Thyroid gland (tissue), 4 donors: Measurements from ENCODE around the gene HCK. TPM values are rescaled to one million over a fixed set of nuclear protein-coding genes. Genes with fewer than 3 reads are reported as not detected.

Experiments used
- DNase-seq, 2 donors: peaks; one replicate each; pipeline ENCODE4 v3.0.0-alpha.2; 2019
- H3K27ac ChIP-seq, 3 donors: fragments of 200-600 bp; sonication (generic); 1 replicate in 2 of 3; 2 replicates in 1 of 3; pipeline ENCODE4 v1.5.1; 2016 to 2019; ENCODE audit warnings: mild to moderate bottlenecking in 1 of 3, moderate library complexity in 1 of 3
- H3K27me3 ChIP-seq: fragments of 200-600 bp; sonication (generic); one replicate; pipeline ENCODE4 v1.5.1; 2019
- H3K36me3 ChIP-seq, 2 donors: fragments of 200-600 bp; sonication (generic); one replicate each; pipeline ENCODE4 v1.5.1; 2016 to 2019
- H3K4me1 ChIP-seq, 2 donors: fragments of 200-600 bp; sonication (generic); one replicate each; pipeline ENCODE4 v1.5.1; 2017 to 2019
- H3K4me3 ChIP-seq, 3 donors: fragments of 200-600 bp; sonication (generic); replicated peaks in 1 of 3; 1 replicate in 2 of 3; 2 replicates in 1 of 3; pipeline ENCODE4 v1.5.1; 2016; ENCODE audit warnings: mild to moderate bottlenecking in 1 of 3
- H3K9me3 ChIP-seq: fragments of 200-600 bp; sonication (generic); one replicate; pipeline ENCODE4 v1.5.1; 2017
- POLR2A ChIP-seq, 2 donors: fragments of 450-650 bp; IDR thresholded peaks; one replicate each; pipeline ENCODE4 v1.6.1; 2017; ENCODE audit warnings: antibody characterized with exemption in 2 of 2, mild to moderate bottlenecking in 2 of 2, moderate library complexity in 1 of 2
- WGBS, 2 donors: methylation state at CpG; one replicate each; pipeline ENCODE4 v1.1.5; 2017; 5-methylcytosine and 5-hydroxymethylcytosine counted together
- intact Hi-C: fragments of 100-400 bp; cut with DNase I; formaldehyde crosslinking; loops from one replicate; pipeline ENCODE4 v1.15.1; 2023
- total RNA-seq, 4 donors: library from RNA; depleted of rRNA; stranded (reverse); fragments of >200 nt; gene quantifications; one replicate each; pipeline ENCODE4 v1.2.3, GENCODE V29; 2016
- TF ChIP-seq, protein P1 (sequence below), 6 experiments: fragments of 200-600 bp in 3 of 6; fragments of 450-650 bp in 3 of 6; sonication (generic) in 3 of 6; IDR thresholded peaks; one replicate each; pipeline ENCODE4 v1.5.1; 2016 to 2019; ENCODE audit warnings: antibody characterized with exemption in 6 of 6, mild to moderate bottlenecking in 2 of 6, inconsistent platforms in 1 of 6, moderate library complexity in 1 of 6

HCK gene
- total RNA-seq, 4 donors from 2014 or later = 3.1 to 5.9 (median 4.8) TPM

DNA sequence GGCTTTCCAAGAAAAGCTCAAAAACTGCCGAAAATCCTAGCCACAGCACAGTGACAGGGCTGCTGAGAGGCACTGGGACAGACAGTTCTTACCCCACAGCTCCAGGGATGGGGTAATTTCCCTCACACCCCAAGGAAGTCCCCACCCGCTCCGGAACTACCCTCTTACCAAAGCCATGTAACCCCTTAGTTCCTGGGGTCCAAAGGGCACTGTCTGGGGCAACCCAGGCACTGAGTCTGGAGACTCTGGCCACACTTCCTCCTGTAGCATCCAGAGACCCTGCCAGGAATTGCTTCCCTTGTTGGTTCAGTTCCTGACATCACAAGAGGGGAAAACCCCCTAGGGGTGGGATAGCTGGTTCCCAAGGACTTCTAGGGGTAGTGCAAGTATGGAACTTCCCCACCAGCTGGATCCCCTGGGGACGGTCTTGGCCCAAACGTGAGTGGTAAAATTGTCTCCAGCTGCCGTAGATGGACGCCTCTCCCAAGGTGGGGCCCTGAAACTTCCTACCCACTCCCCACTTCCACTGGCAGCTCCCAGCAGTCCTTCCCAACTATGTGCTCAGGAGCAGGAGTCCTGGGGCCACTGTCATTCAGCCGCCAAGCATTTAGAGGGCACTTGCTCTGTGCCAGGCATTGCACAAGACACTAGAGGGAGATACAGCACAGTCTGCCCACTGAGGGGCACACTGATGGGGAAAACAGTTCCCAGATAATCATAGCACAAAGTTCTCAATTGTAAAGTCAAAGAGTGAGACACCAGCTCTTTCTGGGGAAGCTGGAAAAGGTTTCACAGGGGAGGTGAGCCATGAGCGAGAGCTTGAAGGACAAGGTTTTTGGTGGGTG is 17.2 kb upstream of the HCK start:
- no peaks in the 10 kb centered on the region for H3K36me3 ChIP-seq
- H3K27ac ChIP-seq = no peak overlapping the region
- no peaks in the 10 kb centered on the region for H3K9me3 ChIP-seq
- DNase-seq = no peak
- TF ChIP-seq, protein P1, sequence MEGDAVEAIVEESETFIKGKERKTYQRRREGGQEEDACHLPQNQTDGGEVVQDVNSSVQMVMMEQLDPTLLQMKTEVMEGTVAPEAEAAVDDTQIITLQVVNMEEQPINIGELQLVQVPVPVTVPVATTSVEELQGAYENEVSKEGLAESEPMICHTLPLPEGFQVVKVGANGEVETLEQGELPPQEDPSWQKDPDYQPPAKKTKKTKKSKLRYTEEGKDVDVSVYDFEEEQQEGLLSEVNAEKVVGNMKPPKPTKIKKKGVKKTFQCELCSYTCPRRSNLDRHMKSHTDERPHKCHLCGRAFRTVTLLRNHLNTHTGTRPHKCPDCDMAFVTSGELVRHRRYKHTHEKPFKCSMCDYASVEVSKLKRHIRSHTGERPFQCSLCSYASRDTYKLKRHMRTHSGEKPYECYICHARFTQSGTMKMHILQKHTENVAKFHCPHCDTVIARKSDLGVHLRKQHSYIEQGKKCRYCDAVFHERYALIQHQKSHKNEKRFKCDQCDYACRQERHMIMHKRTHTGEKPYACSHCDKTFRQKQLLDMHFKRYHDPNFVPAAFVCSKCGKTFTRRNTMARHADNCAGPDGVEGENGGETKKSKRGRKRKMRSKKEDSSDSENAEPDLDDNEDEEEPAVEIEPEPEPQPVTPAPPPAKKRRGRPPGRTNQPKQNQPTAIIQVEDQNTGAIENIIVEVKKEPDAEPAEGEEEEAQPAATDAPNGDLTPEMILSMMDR (IDR thresholded peaks at IDR 0.05) = no peak
- no peak for TF ChIP-seq POLR2A (IDR thresholded peaks at IDR 0.05)
- intact Hi-C loops = loop anchor here (10.0 kb wide), 1 partner anchor 210 kb away; no protein-coding TSS in a partner anchor
- peaks cover 5% of the 10 kb centered on the region in 2 donors for H3K4me1 ChIP-seq
- 52 to 63% methylated on average over 7 to 8 of the region's 9 CpGs for WGBS, 2 donors
- no peaks in the 10 kb centered on the region for H3K27me3 ChIP-seq
- H3K4me3 ChIP-seq = no peak overlapping the region

DNA sequence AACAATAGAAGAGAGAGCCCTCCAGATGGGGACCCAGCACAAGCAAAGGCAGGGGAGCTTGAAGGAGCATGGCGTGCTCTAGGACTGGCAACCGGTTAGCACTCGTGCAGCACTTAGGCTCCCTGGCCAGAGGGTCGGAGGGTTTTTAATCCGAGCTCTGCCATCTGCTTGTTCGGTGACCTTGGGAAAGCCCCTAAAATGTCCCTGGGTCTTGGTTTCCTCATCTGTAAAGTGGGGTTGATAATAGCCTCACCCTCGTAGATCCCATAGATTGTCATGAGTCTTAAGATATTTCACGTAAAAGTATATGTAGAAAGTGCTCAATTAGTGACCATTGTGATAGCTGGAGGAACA is 16.6 kb upstream of the HCK start:
- TF ChIP-seq, protein P1 (IDR thresholded peaks at IDR 0.05) = no peak
- no peak for TF ChIP-seq POLR2A (IDR thresholded peaks at IDR 0.05)
- intact Hi-C loops = loop anchor here (10.0 kb wide), 1 partner anchor 211 kb away; no protein-coding TSS in a partner anchor
- DNase-seq = no peak
- WGBS, 2 donors = 87 to 88% methylated on average over 8 of the region's 8 CpGs
- no peaks in the 10 kb centered on the region for H3K27me3 ChIP-seq
- H3K27ac ChIP-seq = no peak overlapping the region
- H3K4me3 ChIP-seq = no peak overlapping the region
- no peaks in the 10 kb centered on the region for H3K36me3 ChIP-seq
- H3K9me3 ChIP-seq = no peaks in the 10 kb centered on the region
- H3K4me1 ChIP-seq = peaks cover 5% of the 10 kb centered on the region in 2 donors

DNA sequence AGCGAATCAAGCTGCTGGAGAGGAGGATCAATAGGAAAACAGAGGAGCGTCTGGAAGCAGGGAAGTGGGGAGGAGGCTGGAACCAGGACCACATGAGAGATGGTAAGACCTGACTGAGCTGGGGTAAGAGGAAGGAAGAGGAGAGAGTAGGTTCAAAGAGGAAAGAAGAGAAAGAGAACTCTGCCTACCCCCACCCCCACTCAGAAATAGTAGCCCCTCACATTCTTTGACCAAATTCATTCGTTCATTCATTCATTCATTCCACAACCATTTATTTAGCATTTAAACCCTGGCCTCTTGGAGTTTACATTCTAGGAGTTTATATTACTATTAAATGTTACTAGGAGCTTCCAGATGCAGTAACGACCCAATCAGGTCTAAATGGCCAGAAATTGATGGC is 15.8 kb upstream of the HCK start:
- H3K27me3 ChIP-seq = no peaks in the 10 kb centered on the region
- no peak overlapping the region for H3K4me3 ChIP-seq
- no peak for DNase-seq
- 44 to 49% methylated on average over 4 of the region's 4 CpGs for WGBS, 2 donors
- H3K36me3 ChIP-seq = no peaks in the 10 kb centered on the region
- H3K4me1 ChIP-seq = peaks cover 1% of the 10 kb centered on the region in 2 donors
- no peak overlapping the region for H3K27ac ChIP-seq
- TF ChIP-seq POLR2A (IDR thresholded peaks at IDR 0.05) = no peak
- TF ChIP-seq, protein P1 (IDR thresholded peaks at IDR 0.05) = no peak
- H3K9me3 ChIP-seq = no peaks in the 10 kb centered on the region
- intact Hi-C loops = loop anchor here (10.0 kb wide), 1 partner anchor 211 kb away; no protein-coding TSS in a partner anchor

DNA sequence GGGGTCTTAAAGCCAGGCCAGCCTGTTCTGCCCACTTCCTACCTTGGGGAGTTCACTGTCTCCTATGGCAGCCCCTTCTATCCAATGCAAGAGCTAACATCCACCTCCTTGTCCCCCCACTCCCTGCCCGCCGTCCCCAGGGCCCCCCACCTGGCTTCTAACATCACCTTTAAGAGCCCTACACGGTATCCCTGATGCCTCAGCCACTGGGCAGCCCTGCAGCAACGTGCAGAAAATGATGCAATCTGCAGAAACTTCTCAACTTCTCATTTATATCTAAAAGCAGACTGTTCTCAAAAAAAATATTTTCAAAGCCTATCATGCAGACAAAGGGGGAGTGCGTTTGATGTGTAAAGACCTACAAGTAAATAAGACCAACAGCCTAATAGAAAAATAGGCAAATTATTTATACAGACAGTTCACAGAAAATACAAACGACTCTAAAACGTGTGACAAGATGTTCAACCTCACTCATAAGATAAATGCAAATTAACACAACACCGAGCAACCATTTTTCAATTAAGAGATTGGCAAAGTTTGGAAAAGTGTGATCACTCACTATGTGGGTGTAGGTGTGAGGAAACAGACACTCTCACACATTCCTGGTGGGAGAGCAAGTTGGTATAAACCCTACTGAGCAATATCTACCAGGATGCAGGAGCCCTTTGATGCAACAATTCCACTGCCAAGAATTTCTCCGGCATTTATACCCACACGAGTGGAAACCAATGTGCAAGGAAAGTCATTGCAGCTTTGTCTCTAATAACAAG is 15.1 kb upstream of the HCK start:
- H3K36me3 ChIP-seq = no peaks in the 10 kb centered on the region
- no peaks in the 10 kb centered on the region for H3K4me1 ChIP-seq
- H3K27ac ChIP-seq = no peak overlapping the region
- intact Hi-C loops = loop anchor here (10.0 kb wide), 1 partner anchor 212 kb away; no protein-coding TSS in a partner anchor
- H3K9me3 ChIP-seq = no peaks in the 10 kb centered on the region
- DNase-seq = no peak
- H3K4me3 ChIP-seq = no peak overlapping the region
- TF ChIP-seq POLR2A (IDR thresholded peaks at IDR 0.05) = no peak
- TF ChIP-seq, protein P1 (IDR thresholded peaks at IDR 0.05) = no peak
- H3K27me3 ChIP-seq = no peaks in the 10 kb centered on the region
- WGBS, 2 donors = 50 to 56% methylated on average over 10 of the region's 10 CpGs
